ENCODE results near the gene NEDD4L.
A peak's percentile ranks its signal among the peaks of the same experiment; 100 is the strongest.

NEDD4L gene

GRCh38 chr18:58188996-58189395 is 145.0 kb downstream of the NEDD4L start:
- DNase-seq, result no peak

- no peak for DNase-seq
These were observed 147.0 kb downstream of the NEDD4L start for GRCh38 chr18:58190842-58191530.

- DNase-seq, result no peak
These were observed 147.6 kb downstream of the NEDD4L start for GRCh38 chr18:58191626-58192025.

- DNase-seq, result no peak
These were observed 148.5 kb downstream of the NEDD4L start for GRCh38 chr18:58192519-58192918.

- DNase-seq, result peak; percentile 49
These were observed 150.0 kb downstream of the NEDD4L start for GRCh38 chr18:58194028-58194427.

GRCh38 chr18:58195278-58195765 is 151.3 kb downstream of the NEDD4L start:
- peak; percentile 97 for DNase-seq

- DNase-seq, result peak; percentile 35
These were observed 152.1 kb downstream of the NEDD4L start for GRCh38 chr18:58196164-58196563.

- DNase-seq, result no peak
These were observed 153.2 kb downstream of the NEDD4L start for GRCh38 chr18:58196881-58197872.

- DNase-seq, result no peak
These were observed 157.2 kb downstream of the NEDD4L start for GRCh38 chr18:58201268-58201667.

- DNase-seq, result peak; percentile 99
These were observed 158.0 kb downstream of the NEDD4L start for GRCh38 chr18:58201733-58202730.

GRCh38 chr18:58204776-58205442 is 160.9 kb downstream of the NEDD4L start:
- DNase-seq, result peak; percentile 90

GRCh38 chr18:58205443-58206160 is 161.6 kb downstream of the NEDD4L start:
- DNase-seq, result peak; percentile 67

- DNase-seq, result no peak
These were observed 163.6 kb downstream of the NEDD4L start for GRCh38 chr18:58207520-58208152.

GRCh38 chr18:58208207-58208932 is 164.3 kb downstream of the NEDD4L start:
- DNase-seq, result peak; percentile 54

- no peak for DNase-seq
These were observed 165.3 kb downstream of the NEDD4L start for GRCh38 chr18:58209326-58209725.

- DNase-seq, result no peak
These were observed 167.5 kb downstream of the NEDD4L start for GRCh38 chr18:58211510-58211909.

GRCh38 chr18:58212274-58212673 is 168.2 kb downstream of the NEDD4L start:
- DNase-seq, result no peak

- no peak for DNase-seq
These were observed 169.4 kb downstream of the NEDD4L start for GRCh38 chr18:58213440-58213839.

GRCh38 chr18:58215011-58215410 is 171.0 kb downstream of the NEDD4L start:
- DNase-seq, result no peak

GRCh38 chr18:58216071-58216481 is 172.1 kb downstream of the NEDD4L start:
- no peak for DNase-seq

Measured in DMS53 (cell line).